ENCODE measurements around the gene RREB1. TPM values are rescaled to one million over a fixed set of nuclear protein-coding genes. Genes with fewer than 3 reads are reported as not detected.
A peak's percentile ranks its signal among the peaks of the same experiment; 100 is the strongest.

The RREB1 gene
- total RNA-seq, 4 donors from 2014 or later = 40.8 to 68.6 (median 54.4) TPM

DNA sequence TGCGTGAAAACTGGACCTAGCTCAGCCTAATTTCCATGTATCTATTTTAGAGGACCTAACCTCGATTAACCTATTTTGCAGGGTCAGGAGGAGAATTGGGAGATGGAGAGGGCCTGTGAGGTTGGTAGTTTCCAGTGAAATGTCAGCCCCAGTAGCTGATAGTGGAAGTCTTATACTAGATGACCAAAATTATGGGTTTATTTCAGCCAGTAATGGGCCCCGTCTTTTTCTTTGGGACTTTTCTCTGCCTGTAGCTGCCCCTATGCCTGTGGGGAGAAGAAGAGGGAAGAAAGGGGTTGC lies 37.8 kb downstream of the RREB1 start:
- 48% methylated on average over 3 of the region's 3 CpGs for WGBS, 2 donors
- H3K4me3 ChIP-seq (ENCODE audit: low read depth, poor library complexity, severe bottlenecking) = no peak overlapping the region
- DNase-seq (ENCODE audit: low spot score in 2 of 2) = no peak
- TF ChIP-seq, protein P1, sequence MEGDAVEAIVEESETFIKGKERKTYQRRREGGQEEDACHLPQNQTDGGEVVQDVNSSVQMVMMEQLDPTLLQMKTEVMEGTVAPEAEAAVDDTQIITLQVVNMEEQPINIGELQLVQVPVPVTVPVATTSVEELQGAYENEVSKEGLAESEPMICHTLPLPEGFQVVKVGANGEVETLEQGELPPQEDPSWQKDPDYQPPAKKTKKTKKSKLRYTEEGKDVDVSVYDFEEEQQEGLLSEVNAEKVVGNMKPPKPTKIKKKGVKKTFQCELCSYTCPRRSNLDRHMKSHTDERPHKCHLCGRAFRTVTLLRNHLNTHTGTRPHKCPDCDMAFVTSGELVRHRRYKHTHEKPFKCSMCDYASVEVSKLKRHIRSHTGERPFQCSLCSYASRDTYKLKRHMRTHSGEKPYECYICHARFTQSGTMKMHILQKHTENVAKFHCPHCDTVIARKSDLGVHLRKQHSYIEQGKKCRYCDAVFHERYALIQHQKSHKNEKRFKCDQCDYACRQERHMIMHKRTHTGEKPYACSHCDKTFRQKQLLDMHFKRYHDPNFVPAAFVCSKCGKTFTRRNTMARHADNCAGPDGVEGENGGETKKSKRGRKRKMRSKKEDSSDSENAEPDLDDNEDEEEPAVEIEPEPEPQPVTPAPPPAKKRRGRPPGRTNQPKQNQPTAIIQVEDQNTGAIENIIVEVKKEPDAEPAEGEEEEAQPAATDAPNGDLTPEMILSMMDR (IDR thresholded peaks at IDR 0.05) = no peak
- intact Hi-C loops (cut with DNase I; ENCODE audit: low total_unique reads) = no loop called here

DNA sequence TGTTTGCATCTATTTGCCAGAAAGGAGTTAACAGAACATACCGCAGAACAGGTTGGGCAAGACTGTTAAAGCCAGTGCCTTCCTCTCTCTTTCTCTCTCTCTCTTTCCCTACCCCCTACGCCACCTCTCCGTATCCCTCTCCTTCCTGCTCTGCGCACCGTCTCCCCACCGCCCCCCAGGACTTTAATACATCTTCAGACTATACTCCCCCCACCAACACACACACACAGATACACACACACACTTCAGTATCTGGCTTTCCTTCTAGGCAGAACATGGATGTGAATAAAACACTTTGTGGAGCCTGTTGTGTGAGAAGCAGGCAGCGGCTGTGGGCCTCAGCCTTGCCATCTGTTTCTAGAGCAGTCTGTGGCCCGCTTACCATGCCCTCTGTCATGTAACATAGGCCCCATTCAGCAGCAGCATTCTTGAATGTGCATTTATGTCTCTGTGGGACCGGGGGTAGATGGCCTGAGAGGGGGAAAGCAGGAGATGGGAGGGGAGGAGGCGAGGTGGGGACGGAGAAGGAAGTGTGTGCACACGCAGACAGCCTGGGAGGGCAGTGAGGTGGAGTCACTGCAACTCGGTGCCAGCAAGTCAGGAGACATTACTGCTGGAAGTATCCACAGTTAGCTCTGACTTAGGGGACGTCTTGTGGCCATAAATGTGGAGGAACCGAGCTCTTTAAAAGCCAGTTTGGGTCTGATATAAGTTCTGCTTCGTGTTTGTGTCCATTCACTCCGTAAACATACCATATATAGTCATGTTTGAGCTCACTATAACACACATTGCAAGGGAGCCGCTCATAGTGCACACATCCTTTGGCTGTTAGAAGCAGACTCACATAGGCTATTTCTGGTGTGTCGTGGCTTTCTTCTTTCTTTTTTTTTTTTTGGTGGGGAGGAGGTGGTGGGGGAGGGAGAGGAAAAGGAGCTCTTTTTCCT lies 38.4 kb downstream of the RREB1 start:
- WGBS, 2 donors = 18 to 22% methylated on average over 19 of the region's 19 CpGs
- DNase-seq (ENCODE audit: low spot score in 2 of 2) = peak; percentile 71 to 94
- intact Hi-C loops (cut with DNase I; ENCODE audit: low total_unique reads) = no loop called here
- no peak for TF ChIP-seq POLR2A (IDR thresholded peaks at IDR 0.05)
- TF ChIP-seq, protein P1 (IDR thresholded peaks at IDR 0.05) = no peak
- no peak overlapping the region for H3K4me3 ChIP-seq (ENCODE audit: low read depth, poor library complexity, severe bottlenecking)

GRCh38 chr6:7147051-7147671 lies 39.4 kb downstream of the RREB1 start:
- DNase-seq (ENCODE audit: low spot score in 2 of 2) = no peak
- TF ChIP-seq, protein P1 (IDR thresholded peaks at IDR 0.05) = no peak
- 42 to 50% methylated on average over 7 of the region's 7 CpGs for WGBS, 2 donors
- intact Hi-C loops (cut with DNase I; ENCODE audit: low total_unique reads) = no loop called here
- H3K4me3 ChIP-seq (ENCODE audit: low read depth, poor library complexity, severe bottlenecking) = no peak overlapping the region

- intact Hi-C loops (cut with DNase I; ENCODE audit: low total_unique reads) = no loop called here
Measured at GRCh38 chr6:7148100-7148822, 40.5 kb downstream of the RREB1 start.

GRCh38 chr6:7150381-7151064 lies 42.8 kb downstream of the RREB1 start:
- intact Hi-C loops (cut with DNase I; ENCODE audit: low total_unique reads) = no loop called here
- no peak overlapping the region for H3K4me3 ChIP-seq (ENCODE audit: low read depth, poor library complexity, severe bottlenecking)
- WGBS, 2 donors = 87 to 90% methylated on average over 14 of the region's 14 CpGs
- TF ChIP-seq POLR2A (IDR thresholded peaks at IDR 0.05) = no peak
- TF ChIP-seq, protein P1 (IDR thresholded peaks at IDR 0.05) = no peak
- DNase-seq (ENCODE audit: low spot score in 2 of 2) = no peak

More at GRCh38 chr6:7148100-7148822, 40.5 kb downstream of the RREB1 start:
- WGBS, 2 donors = 68 to 73% methylated on average over 5 of the region's 5 CpGs
- H3K4me3 ChIP-seq (ENCODE audit: low read depth, poor library complexity, severe bottlenecking) = no peak overlapping the region
- TF ChIP-seq, protein P1 (IDR thresholded peaks at IDR 0.05) = no peak
- TF ChIP-seq POLR2A (IDR thresholded peaks at IDR 0.05) = no peak
- DNase-seq (ENCODE audit: low spot score in 2 of 2) = no peak

Data from lower leg skin (tissue), 4 donors.